K562 (cell line): ENCODE data around the gene SDE2. TPM values are rescaled to one million over a fixed set of nuclear protein-coding genes. Genes with fewer than 3 reads are reported as not detected.

Source experiments
- ARNT ChIP-seq, 2 experiments: fragments of 450-650 bp; IDR thresholded peaks; 2 replicates each; pipeline ENCODE4 v1.6.1; 2016; ENCODE audit warnings: mild to moderate bottlenecking in 1 of 2
- ATF4 ChIP-seq: fragments of 450-650 bp; formaldehyde crosslinking; IDR thresholded peaks from 2 replicates; pipeline ENCODE4 v1.4.0; 2022; ENCODE audit warnings: mild to moderate bottlenecking, moderate library complexity
- BCOR ChIP-seq: fragments of 450-650 bp; IDR thresholded peaks from 2 replicates; pipeline ENCODE4 v1.6.1; 2016
- BDP1 ChIP-seq: IDR thresholded peaks from 3 replicates; pipeline ENCODE4 v1.6.1; 2011; ENCODE audit not compliant: insufficient read length, insufficient read depth
- BHLHE40 ChIP-seq: IDR thresholded peaks from 2 replicates; pipeline ENCODE4 v1.6.1; 2011; ENCODE audit warnings: low read length, improper control_type of control experiment
- DNMT1 ChIP-seq: fragments of 450-650 bp; IDR thresholded peaks from 2 replicates; pipeline ENCODE4 v1.6.1; 2016; ENCODE audit warnings: antibody characterized with exemption, mild to moderate bottlenecking
- FOXK2 ChIP-seq, 2 experiments: fragments of 450-650 bp; IDR thresholded peaks in 1 of 2; conservative IDR thresholded peaks in 1 of 2; 2 replicates each; pipeline ENCODE4 v1.6.1; 2016; ENCODE audit warnings: low read depth in 2 of 2, mild to moderate bottlenecking in 1 of 2
- HDAC3 ChIP-seq: fragments of 450-650 bp; IDR thresholded peaks from 2 replicates; pipeline ENCODE4 v1.6.1; 2018; ENCODE audit warnings: borderline replicate concordance, mild to moderate bottlenecking, moderate library complexity; ENCODE audit not compliant: partially characterized antibody
- IFI16 ChIP-seq: fragments of 250-450 bp; sonication (Bioruptor Pico); IDR thresholded peaks from 2 replicates; pipeline ENCODE4 v2.1.2; 2022; ENCODE audit warnings: mild to moderate bottlenecking, inconsistent platforms
- KLF1 ChIP-seq: fragments of 450-650 bp; IDR thresholded peaks from 2 replicates; pipeline ENCODE4 v1.6.1; 2016; ENCODE audit warnings: missing genetic modification characterization, missing compliant biosample characterization
- MBD1 ChIP-seq: fragments of 250-450 bp; sonication (Bioruptor Pico); IDR thresholded peaks from 2 replicates; pipeline ENCODE4 v1.8.0; 2022; ENCODE audit warnings: inconsistent platforms
- SMAD4 ChIP-seq: fragments of 250-450 bp; sonication (Bioruptor Pico); conservative IDR thresholded peaks from 2 replicates; pipeline ENCODE4 v1.8.0; 2021; ENCODE audit warnings: inconsistent platforms, mild to moderate bottlenecking, moderate library complexity
- SREBF2 ChIP-seq: sonication (generic); formaldehyde crosslinking; IDR thresholded peaks from 2 replicates; pipeline ENCODE4 v1.4.0; 2020; ENCODE audit warnings: mild to moderate bottlenecking, missing genetic modification reagents
- TAF9B ChIP-seq: fragments of 450-650 bp; IDR thresholded peaks from 2 replicates; pipeline ENCODE4 v1.6.1; 2018; ENCODE audit warnings: mild to moderate bottlenecking; ENCODE audit not compliant: partially characterized antibody
- TARDBP ChIP-seq: fragments of 450-650 bp; IDR thresholded peaks from 2 replicates; pipeline ENCODE4 v1.6.1; 2016
- THAP12 ChIP-seq: fragments of 250-450 bp; sonication (Bioruptor Pico); IDR thresholded peaks from 2 replicates; pipeline ENCODE4 v1.9.0; 2021; ENCODE audit warnings: mild to moderate bottlenecking, inconsistent platforms
- ZNF316 ChIP-seq: fragments of 450-650 bp; IDR thresholded peaks from 2 replicates; pipeline ENCODE4 v1.6.1; 2016
- polyA plus RNA-seq, 8 experiments: library from polyadenylated mRNA; depleted of rRNA in 4 of 8; stranded (reverse) in 5 of 8; unstranded in 3 of 8; fragments of >200 nt; fragmentation: Nextera tagmentation in 2 of 8; fragmentation: Illumina TruSeq in 1 of 8; extraction: Ambion mirVana in 2 of 8; extraction: Trizol in 1 of 8; gene quantifications; 2 replicates each; pipeline versions ENCODE4 v1.2.1 to v1.2.3, GENCODE V29; 2011 to 2014; ENCODE audit warnings: inconsistent platforms in 1 of 8, missing spikeins in 1 of 8
- total RNA-seq, 7 experiments: library from RNA; depleted of rRNA in 6 of 7; stranded (reverse); fragments of >200 nt in 6 of 7; fragmentation: Illumina TruSeq in 2 of 7; extraction: Trizol in 2 of 7; gene quantifications; 2 replicates each; pipeline versions ENCODE4 v1.2.1 to v1.2.3, GENCODE V29; 2011 to 2021; ENCODE audit warnings: low replicate concordance in 1 of 7
- TF ChIP-seq, protein P1 (sequence below): IDR thresholded peaks from 2 replicates; pipeline ENCODE4 v1.6.1; 2016; ENCODE audit warnings: missing genetic modification characterization, missing compliant biosample characterization
- TF ChIP-seq, protein P2 (sequence below): fragments of 450-650 bp; IDR thresholded peaks from 2 replicates; pipeline ENCODE4 v1.6.1; 2016; ENCODE audit warnings: low read depth, mild to moderate bottlenecking, moderate library complexity
- TF ChIP-seq, protein P3 (sequence below): fragments of 250-450 bp; sonication (Bioruptor Pico); IDR thresholded peaks from 2 replicates; pipeline ENCODE4 v1.8.0; 2021; ENCODE audit warnings: moderate library complexity, mild to moderate bottlenecking, inconsistent platforms

The SDE2 gene
- total and polyA plus RNA-seq, 9 of the 15 experiments (the other 6 are each of a cell fraction or from before 2014, with no cell fraction given), result 14.3 to 62.3 (median 46.0) TPM

- TF ChIP-seq, protein P1, sequence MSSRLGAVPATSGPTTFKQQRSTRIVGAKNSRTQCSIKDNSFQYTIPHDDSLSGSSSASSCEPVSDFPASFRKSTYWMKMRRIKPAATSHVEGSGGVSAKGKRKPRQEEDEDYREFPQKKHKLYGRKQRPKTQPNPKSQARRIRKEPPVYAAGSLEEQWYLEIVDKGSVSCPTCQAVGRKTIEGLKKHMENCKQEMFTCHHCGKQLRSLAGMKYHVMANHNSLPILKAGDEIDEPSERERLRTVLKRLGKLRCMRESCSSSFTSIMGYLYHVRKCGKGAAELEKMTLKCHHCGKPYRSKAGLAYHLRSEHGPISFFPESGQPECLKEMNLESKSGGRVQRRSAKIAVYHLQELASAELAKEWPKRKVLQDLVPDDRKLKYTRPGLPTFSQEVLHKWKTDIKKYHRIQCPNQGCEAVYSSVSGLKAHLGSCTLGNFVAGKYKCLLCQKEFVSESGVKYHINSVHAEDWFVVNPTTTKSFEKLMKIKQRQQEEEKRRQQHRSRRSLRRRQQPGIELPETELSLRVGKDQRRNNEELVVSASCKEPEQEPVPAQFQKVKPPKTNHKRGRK (tag), result peak; percentile 97
- TF ChIP-seq SMAD4 (no peak), IFI16 (CRISPR knock-in tag) (no peak), BDP1 (no peak), ARNT (IDR thresholded peaks at IDR 0.05) (0 out of 4 replicates have a peak, but pooled peaks of 1 of the 2 experiments have one; percentile 7), TARDBP (no peak), TAF9B (no peak), DNMT1 (no peak), ZNF316 (no peak), SREBF2 (CRISPR knock-in tag) (no peak), BCOR (peak; percentile 34; the same call in 1 of the 2 replicates), MBD1 (peak; percentile 71; the same call in 1 of the 2 replicates), ATF4 (no peak), HDAC3 (no peak), FOXK2 (conservative IDR thresholded peaks at IDR 0.05 in 1 of 2, IDR thresholded peaks at IDR 0.05 in 1 of 2; ENCODE audit: low read depth in 2 of 2) (no peak), KLF1 (no peak), THAP12 (CRISPR knock-in tag) (no peak), BHLHE40 (no peak)
- TF ChIP-seq, protein P2, sequence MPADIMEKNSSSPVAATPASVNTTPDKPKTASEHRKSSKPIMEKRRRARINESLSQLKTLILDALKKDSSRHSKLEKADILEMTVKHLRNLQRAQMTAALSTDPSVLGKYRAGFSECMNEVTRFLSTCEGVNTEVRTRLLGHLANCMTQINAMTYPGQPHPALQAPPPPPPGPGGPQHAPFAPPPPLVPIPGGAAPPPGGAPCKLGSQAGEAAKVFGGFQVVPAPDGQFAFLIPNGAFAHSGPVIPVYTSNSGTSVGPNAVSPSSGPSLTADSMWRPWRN, result no peak
- TF ChIP-seq, protein P3, sequence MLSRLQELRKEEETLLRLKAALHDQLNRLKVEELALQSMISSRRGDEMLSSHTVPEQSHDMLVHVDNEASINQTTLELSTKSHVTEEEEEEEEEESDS (CRISPR knock-in tag), result no peak
- TF ChIP-seq, all 486 proteins: peak for 20
These were observed 37.3 kb downstream of the SDE2 start (continued) for GRCh38 chr1:225961659-225962439.
